SK-N-SH treated with all-trans-retinoic acid at 6 μM for 48 hours (cell line): ENCODE data around the gene POLR1E.

ENCODE experiments used
- ATAC-seq: fragments of 200-7000 bp; cut with Tn5 transposase; 3 replicates; pipeline ENCODE4 v1.9.1; 2020; ENCODE audit warnings: mild to moderate bottlenecking, moderate library complexity
- ARNTL ChIP-seq: fragments of 450-650 bp; formaldehyde crosslinking; IDR thresholded peaks from 2 replicates; pipeline ENCODE4 v1.5.0; 2020; ENCODE audit warnings: low read depth, mild to moderate bottlenecking, moderate library complexity, borderline replicate concordance
- BACH2 ChIP-seq: fragments of 250-450 bp; sonication (Bioruptor Pico); IDR thresholded peaks from 2 replicates; pipeline ENCODE4 v1.9.0; 2021; ENCODE audit warnings: mild to moderate bottlenecking, borderline replicate concordance
- CREB5 ChIP-seq: fragments of 250-450 bp; sonication (Bioruptor Pico); IDR thresholded peaks from 2 replicates; pipeline ENCODE4 v1.5.1; 2020; ENCODE audit warnings: low read depth, mild to moderate bottlenecking, moderate library complexity
- CSRNP3 ChIP-seq: fragments of 250-450 bp; sonication (Bioruptor Pico); IDR thresholded peaks from 2 replicates; pipeline ENCODE4 v1.5.1; 2021; ENCODE audit warnings: mild to moderate bottlenecking, moderate library complexity
- ESRRG ChIP-seq: fragments of 250-450 bp; sonication (Bioruptor Pico); IDR thresholded peaks from 2 replicates; pipeline ENCODE4 v1.6.1; 2021; ENCODE audit warnings: mild to moderate bottlenecking
- GLIS3 ChIP-seq: fragments of 250-450 bp; sonication (Bioruptor Pico); IDR thresholded peaks from 2 replicates; pipeline ENCODE4 v1.5.0; 2020; ENCODE audit warnings: mild to moderate bottlenecking, moderate library complexity
- OSR1 ChIP-seq: fragments of 250-450 bp; sonication (Bioruptor Pico); IDR thresholded peaks from 2 replicates; pipeline ENCODE4 v1.8.0; 2022; ENCODE audit warnings: moderate library complexity, mild to moderate bottlenecking, inconsistent platforms
- PATZ1 ChIP-seq: fragments of 250-450 bp; sonication (Bioruptor Pico); IDR thresholded peaks from 2 replicates; pipeline ENCODE4 v1.8.0; 2020; ENCODE audit warnings: mild to moderate bottlenecking, moderate library complexity, borderline replicate concordance
- RARB ChIP-seq: fragments of 250-450 bp; sonication (Bioruptor Pico); IDR thresholded peaks from 2 replicates; pipeline ENCODE4 v1.8.0; 2021; ENCODE audit warnings: mild to moderate bottlenecking, moderate library complexity
- SNAI2 ChIP-seq: fragments of 250-450 bp; sonication (Bioruptor Pico); IDR thresholded peaks from 2 replicates; pipeline ENCODE4 v1.5.0; 2020; ENCODE audit warnings: mild to moderate bottlenecking, moderate library complexity
- TCF4 ChIP-seq: fragments of 250-450 bp; sonication (Bioruptor Pico); IDR thresholded peaks from 2 replicates; pipeline ENCODE4 v1.8.0; 2021; ENCODE audit warnings: mild to moderate bottlenecking, moderate library complexity, borderline replicate concordance
- TOX ChIP-seq: fragments of 250-450 bp; sonication (Bioruptor Pico); IDR thresholded peaks from 2 replicates; pipeline ENCODE4 v1.8.0; 2021; ENCODE audit warnings: mild to moderate bottlenecking, moderate library complexity, borderline replicate concordance
- ZC3H10 ChIP-seq: fragments of 250-450 bp; sonication (Bioruptor Pico); IDR thresholded peaks from 2 replicates; pipeline ENCODE4 v1.5.1; 2021; ENCODE audit warnings: mild to moderate bottlenecking, moderate library complexity
- ZFP3 ChIP-seq: fragments of 250-450 bp; sonication (Bioruptor Pico); IDR thresholded peaks from 2 replicates; pipeline ENCODE4 v1.5.0; 2020; ENCODE audit warnings: mild to moderate bottlenecking, moderate library complexity
- ZNF565 ChIP-seq: fragments of 450-650 bp; formaldehyde crosslinking; conservative IDR thresholded peaks from 2 replicates; pipeline ENCODE4 v1.5.0; 2020; ENCODE audit warnings: low read depth, mild to moderate bottlenecking, moderate library complexity
- ZNF70 ChIP-seq: fragments of 450-650 bp; formaldehyde crosslinking; IDR thresholded peaks from 2 replicates; pipeline ENCODE4 v1.5.0; 2020; ENCODE audit warnings: mild to moderate bottlenecking, moderate library complexity
- ZNF8 ChIP-seq: fragments of 450-650 bp; formaldehyde crosslinking; IDR thresholded peaks from 2 replicates; pipeline ENCODE4 v1.5.0; 2020; ENCODE audit warnings: mild to moderate bottlenecking, moderate library complexity
- TF ChIP-seq, protein P1 (sequence below): fragments of 250-450 bp; sonication (Bioruptor Pico); IDR thresholded peaks from 2 replicates; pipeline ENCODE4 v1.5.0; 2020; ENCODE audit warnings: mild to moderate bottlenecking, moderate library complexity

Gene POLR1E

DNA sequence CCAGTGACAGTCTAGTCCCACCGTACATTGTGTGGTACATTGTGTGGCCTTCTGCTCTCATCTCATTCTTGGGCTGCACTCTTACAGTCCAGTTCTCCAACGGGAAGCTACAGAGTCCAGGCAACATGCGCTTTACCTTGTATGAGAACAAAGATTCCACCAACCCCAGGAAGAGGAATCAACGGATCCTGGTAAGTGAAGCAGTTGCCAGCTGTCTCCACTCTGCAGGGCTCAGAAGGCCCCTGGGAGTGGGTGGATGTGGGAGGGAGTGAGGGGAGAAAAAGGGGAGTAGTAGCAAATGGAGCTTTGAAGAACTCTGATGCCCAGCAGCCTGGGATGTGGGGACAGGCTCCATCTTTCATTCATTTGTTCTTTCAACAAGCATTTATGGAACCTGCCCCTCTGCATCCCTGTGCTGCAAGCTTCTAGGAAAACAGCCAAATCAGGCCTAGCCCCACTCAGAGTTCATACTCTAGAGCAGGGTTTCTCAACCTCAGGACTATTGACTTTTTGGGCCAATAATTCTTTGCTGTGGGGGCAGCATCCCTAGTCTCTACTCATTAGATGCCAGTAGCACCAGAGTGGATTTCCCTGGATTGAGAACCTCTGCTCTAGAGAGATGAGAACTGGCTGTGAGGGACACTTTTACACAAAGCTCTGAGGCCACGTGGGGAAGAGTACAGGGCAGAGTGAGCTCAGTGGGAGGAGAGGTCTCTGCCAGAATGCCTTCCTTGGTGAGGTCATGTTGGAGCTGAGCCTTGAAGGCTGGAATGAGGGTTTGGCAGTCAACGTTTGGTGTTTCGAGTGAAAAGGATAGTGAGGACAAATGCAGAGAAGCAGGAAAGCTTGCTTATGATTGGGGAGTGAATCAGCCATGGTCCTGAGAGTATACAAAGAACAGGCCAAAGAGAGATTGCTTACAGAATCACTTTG, 1.1 kb downstream of the POLR1E start:
- TF ChIP-seq ZNF565 (no peak), TOX (CRISPR knock-in tag) (no peak), TCF4 (CRISPR knock-in tag) (no peak), ZNF8 (CRISPR knock-in tag) (no peak), ZC3H10 (CRISPR knock-in tag) (no peak), ARNTL (no peak), SNAI2 (CRISPR knock-in tag) (no peak), RARB (CRISPR knock-in tag) (no peak), ZNF70 (CRISPR knock-in tag) (no peak), OSR1 (CRISPR knock-in tag) (no peak), CSRNP3 (CRISPR knock-in tag) (no peak), ESRRG (CRISPR knock-in tag) (no peak), PATZ1 (CRISPR knock-in tag) (no peak), ZFP3 (CRISPR knock-in tag) (no peak), CREB5 (CRISPR knock-in tag) (no peak), BACH2 (no peak)
- TF ChIP-seq, all 23 proteins: peak for 0
- ATAC-seq, result peak; percentile 56

GRCh38 chr9:37491939-37492338, 6.2 kb downstream of the POLR1E start:
- TF ChIP-seq BACH2 (no peak), ZC3H10 (CRISPR knock-in tag) (no peak), SNAI2 (CRISPR knock-in tag) (no peak), ZNF8 (CRISPR knock-in tag) (no peak)
- TF ChIP-seq, all 23 proteins: peak for 0
- no peak for ATAC-seq

GRCh38 chr9:37495571-37495970, 9.8 kb downstream of the POLR1E start:
- TF ChIP-seq CREB5 (CRISPR knock-in tag) (no peak), PATZ1 (CRISPR knock-in tag) (no peak), GLIS3 (CRISPR knock-in tag) (no peak)
- TF ChIP-seq, protein P1, sequence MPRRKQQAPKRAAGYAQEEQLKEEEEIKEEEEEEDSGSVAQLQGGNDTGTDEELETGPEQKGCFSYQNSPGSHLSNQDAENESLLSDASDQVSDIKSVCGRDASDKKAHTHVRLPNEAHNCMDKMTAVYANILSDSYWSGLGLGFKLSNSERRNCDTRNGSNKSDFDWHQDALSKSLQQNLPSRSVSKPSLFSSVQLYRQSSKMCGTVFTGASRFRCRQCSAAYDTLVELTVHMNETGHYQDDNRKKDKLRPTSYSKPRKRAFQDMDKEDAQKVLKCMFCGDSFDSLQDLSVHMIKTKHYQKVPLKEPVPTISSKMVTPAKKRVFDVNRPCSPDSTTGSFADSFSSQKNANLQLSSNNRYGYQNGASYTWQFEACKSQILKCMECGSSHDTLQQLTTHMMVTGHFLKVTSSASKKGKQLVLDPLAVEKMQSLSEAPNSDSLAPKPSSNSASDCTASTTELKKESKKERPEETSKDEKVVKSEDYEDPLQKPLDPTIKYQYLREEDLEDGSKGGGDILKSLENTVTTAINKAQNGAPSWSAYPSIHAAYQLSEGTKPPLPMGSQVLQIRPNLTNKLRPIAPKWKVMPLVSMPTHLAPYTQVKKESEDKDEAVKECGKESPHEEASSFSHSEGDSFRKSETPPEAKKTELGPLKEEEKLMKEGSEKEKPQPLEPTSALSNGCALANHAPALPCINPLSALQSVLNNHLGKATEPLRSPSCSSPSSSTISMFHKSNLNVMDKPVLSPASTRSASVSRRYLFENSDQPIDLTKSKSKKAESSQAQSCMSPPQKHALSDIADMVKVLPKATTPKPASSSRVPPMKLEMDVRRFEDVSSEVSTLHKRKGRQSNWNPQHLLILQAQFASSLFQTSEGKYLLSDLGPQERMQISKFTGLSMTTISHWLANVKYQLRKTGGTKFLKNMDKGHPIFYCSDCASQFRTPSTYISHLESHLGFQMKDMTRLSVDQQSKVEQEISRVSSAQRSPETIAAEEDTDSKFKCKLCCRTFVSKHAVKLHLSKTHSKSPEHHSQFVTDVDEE (CRISPR knock-in tag), result no peak
- TF ChIP-seq, all 23 proteins: peak for 0
- ATAC-seq, result no peak
